Naive B cell (primary cell): ENCODE data around the gene ADAMTS9. TPM values are rescaled to one million over a fixed set of nuclear protein-coding genes. Genes with fewer than 3 reads are reported as not detected.

Source experiments
- ATAC-seq, 2 donors: fragments of 150-1000 bp; cut with Tn5 transposase; 2 replicates each; pipeline ENCODE4 v1.10.0; 2021; ENCODE audit warnings: low read depth in 2 of 2, mild to moderate bottlenecking in 2 of 2, moderate library complexity in 2 of 2
- DNase-seq: peaks from one replicate; pipeline ENCODE4 v3.0.0; 2022
- H3K27ac Mint-ChIP-seq, 6 donors: one replicate each; pipeline ENCODE4 v1.8.0; 2020 to 2022; ENCODE audit warnings: mild to moderate bottlenecking in 6 of 6, mixed read lengths in 6 of 6, moderate library complexity in 5 of 6, inconsistent platforms in 2 of 6
- H3K27me3 Mint-ChIP-seq, 3 donors: one replicate each; pipeline ENCODE4 v1.8.0; 2021 to 2022; ENCODE audit warnings: mixed read lengths in 3 of 3, mild to moderate bottlenecking in 1 of 3
- H3K36me3 Mint-ChIP-seq, 2 donors: one replicate each; pipeline ENCODE4 v1.8.0; 2020 to 2022; ENCODE audit warnings: mixed read lengths in 2 of 2, inconsistent platforms in 1 of 2, mild to moderate bottlenecking in 1 of 2
- H3K4me1 Mint-ChIP-seq, 3 donors: one replicate each; pipeline ENCODE4 v1.8.0; 2020 to 2022; ENCODE audit warnings: mixed read lengths in 3 of 3, inconsistent platforms in 1 of 3, mild to moderate bottlenecking in 1 of 3, moderate library complexity in 1 of 3
- H3K4me3 Mint-ChIP-seq, 8 donors: one replicate each; pipeline ENCODE4 v1.8.0; 2020 to 2022; ENCODE audit warnings: mild to moderate bottlenecking in 8 of 8, mixed read lengths in 8 of 8, moderate library complexity in 8 of 8, inconsistent platforms in 2 of 8
- H3K9me3 Mint-ChIP-seq, 7 donors: one replicate each; pipeline ENCODE4 v1.8.0; 2020 to 2022; ENCODE audit warnings: mixed read lengths in 7 of 7, mild to moderate bottlenecking in 5 of 7, inconsistent platforms in 2 of 7, moderate library complexity in 1 of 7
- polyA plus RNA-seq, 6 donors: library from polyadenylated mRNA; unstranded; fragments of 300-500 nt; fragmentation: Illumina TruSeq; gene quantifications; one replicate each; pipeline ENCODE4 v1.2.3, GENCODE V29; 2021; ENCODE audit warnings: low read depth in 6 of 6

Gene ADAMTS9
- polyA plus RNA-seq: not detected

- H3K27me3 Mint-ChIP-seq: peaks cover 41 to 62% (median 62%) of the 10 kb centered on the region in 3 donors
- H3K9me3 Mint-ChIP-seq: peaks cover 0 to 11% (median 2%) of the 10 kb centered on the region in 7 donors
- peak within 1 kb of the TSS in 1 of 6 donors; percentile 33 for H3K27ac Mint-ChIP-seq
- H3K4me3 Mint-ChIP-seq: peak within 1 kb of the TSS in 3 of 8 donors; percentile 41 to 71 (median 44)
- peaks cover 9 to 13% (median 11%) of the 10 kb centered on the region in 3 donors for H3K4me1 Mint-ChIP-seq
- H3K36me3 Mint-ChIP-seq: peaks cover 0 to 24% of the 10 kb centered on the region in 2 donors
- ATAC-seq (no peak), DNase-seq (no peak)
These were observed at the start of gene ADAMTS9 for GRCh38 chr3:64687781-64688604. TSS of gene ADAMTS9 (minus strand) at chr3:64688000. CDS start at chr3:64687657, 343 bp downstream.

GRCh38 chr3:64732576-64732975 is 44.8 kb upstream of the ADAMTS9 start:
- H3K9me3 Mint-ChIP-seq: peaks cover 6 to 20% (median 9%) of the 10 kb centered on the region in 7 donors
- no peak overlapping the region for H3K27ac Mint-ChIP-seq
- H3K36me3 Mint-ChIP-seq: no peaks in the 10 kb centered on the region
- ATAC-seq (no peak), DNase-seq (no peak)
- H3K27me3 Mint-ChIP-seq: no peaks in the 10 kb centered on the region
- no peaks in the 10 kb centered on the region for H3K4me1 Mint-ChIP-seq
- no peak overlapping the region for H3K4me3 Mint-ChIP-seq

- Mint-ChIP-seq H3K36me3 (no peaks in the 10 kb centered on the region), H3K27ac (no peak overlapping the region), H3K4me3 (no peak overlapping the region), H3K4me1 (no peaks in the 10 kb centered on the region), H3K27me3 (no peaks in the 10 kb centered on the region), H3K9me3 (peaks cover 6 to 20% (median 8%) of the 10 kb centered on the region in 7 donors)
- no peak for ATAC-seq
- no peak for DNase-seq
These were observed 42.9 kb upstream of the ADAMTS9 start for GRCh38 chr3:64730681-64731080.

GRCh38 chr3:64728994-64729393 is 41.2 kb upstream of the ADAMTS9 start:
- Mint-ChIP-seq H3K4me3 (no peak overlapping the region), H3K4me1 (no peaks in the 10 kb centered on the region), H3K27ac (no peak overlapping the region), H3K9me3 (peaks cover 4 to 13% (median 8%) of the 10 kb centered on the region in 7 donors), H3K27me3 (no peaks in the 10 kb centered on the region), H3K36me3 (no peaks in the 10 kb centered on the region)
- ATAC-seq (no peak), DNase-seq (no peak)

GRCh38 chr3:64728428-64728827 is 40.6 kb upstream of the ADAMTS9 start:
- ATAC-seq (no peak), DNase-seq (no peak)
- Mint-ChIP-seq H3K4me3 (peak overlapping the region in 1 of 8 donors; percentile 15), H3K36me3 (no peaks in the 10 kb centered on the region), H3K27ac (no peak overlapping the region), H3K27me3 (no peaks in the 10 kb centered on the region), H3K4me1 (no peaks in the 10 kb centered on the region), H3K9me3 (peaks cover 4 to 13% (median 8%) of the 10 kb centered on the region in 7 donors)

GRCh38 chr3:64726414-64727090 is 38.8 kb upstream of the ADAMTS9 start:
- Mint-ChIP-seq H3K36me3 (no peaks in the 10 kb centered on the region), H3K27me3 (no peaks in the 10 kb centered on the region), H3K27ac (no peak overlapping the region), H3K4me3 (no peak overlapping the region), H3K9me3 (peaks cover 0 to 7% (median 4%) of the 10 kb centered on the region in 7 donors), H3K4me1 (no peaks in the 10 kb centered on the region)
- DNase-seq (no peak), ATAC-seq (no peak)

GRCh38 chr3:64718976-64719375 is 31.2 kb upstream of the ADAMTS9 start:
- DNase-seq (no peak), ATAC-seq (no peak)
- Mint-ChIP-seq H3K27ac (no peak overlapping the region), H3K4me3 (no peak overlapping the region), H3K27me3 (no peaks in the 10 kb centered on the region), H3K4me1 (no peaks in the 10 kb centered on the region), H3K36me3 (no peaks in the 10 kb centered on the region), H3K9me3 (peaks cover 0 to 8% (median 0%) of the 10 kb centered on the region in 7 donors)

GRCh38 chr3:64717872-64718613 is 30.2 kb upstream of the ADAMTS9 start:
- DNase-seq (no peak), ATAC-seq (no peak)
- Mint-ChIP-seq H3K4me1 (no peaks in the 10 kb centered on the region), H3K36me3 (no peaks in the 10 kb centered on the region), H3K9me3 (peaks cover 0 to 8% (median 2%) of the 10 kb centered on the region in 7 donors), H3K27me3 (no peaks in the 10 kb centered on the region), H3K4me3 (no peak overlapping the region), H3K27ac (no peak overlapping the region)

GRCh38 chr3:64717411-64717810 is 29.6 kb upstream of the ADAMTS9 start:
- H3K27ac Mint-ChIP-seq: no peak overlapping the region
- H3K4me3 Mint-ChIP-seq: no peak overlapping the region
- no peak for ATAC-seq
- H3K9me3 Mint-ChIP-seq: peaks cover 0 to 8% (median 2%) of the 10 kb centered on the region in 7 donors
- H3K36me3 Mint-ChIP-seq: no peaks in the 10 kb centered on the region
- DNase-seq: no peak
- no peaks in the 10 kb centered on the region for H3K4me1 Mint-ChIP-seq
- no peaks in the 10 kb centered on the region for H3K27me3 Mint-ChIP-seq

- Mint-ChIP-seq H3K4me1 (no peaks in the 10 kb centered on the region), H3K36me3 (no peaks in the 10 kb centered on the region), H3K27me3 (no peaks in the 10 kb centered on the region), H3K4me3 (no peak overlapping the region), H3K9me3 (peaks cover 0 to 12% (median 3%) of the 10 kb centered on the region in 7 donors), H3K27ac (no peak overlapping the region)
- DNase-seq: no peak
- no peak for ATAC-seq
These were observed 28.4 kb upstream of the ADAMTS9 start for GRCh38 chr3:64716110-64716710.

GRCh38 chr3:64715211-64715982 is 27.6 kb upstream of the ADAMTS9 start:
- Mint-ChIP-seq H3K9me3 (peaks cover 0 to 12% (median 3%) of the 10 kb centered on the region in 7 donors), H3K36me3 (no peaks in the 10 kb centered on the region), H3K27ac (no peak overlapping the region), H3K4me3 (no peak overlapping the region), H3K27me3 (no peaks in the 10 kb centered on the region), H3K4me1 (no peaks in the 10 kb centered on the region)
- DNase-seq (no peak), ATAC-seq (no peak)

GRCh38 chr3:64708456-64708855 is 20.7 kb upstream of the ADAMTS9 start:
- Mint-ChIP-seq H3K4me3 (no peak overlapping the region), H3K4me1 (no peaks in the 10 kb centered on the region), H3K36me3 (no peaks in the 10 kb centered on the region), H3K9me3 (peaks cover 0 to 19% (median 6%) of the 10 kb centered on the region in 7 donors), H3K27ac (no peak overlapping the region), H3K27me3 (no peaks in the 10 kb centered on the region)
- DNase-seq (no peak), ATAC-seq (no peak)
